DND-41 (cell line): ENCODE data around the gene DPP6.

ENCODE experiments used
- CTCF ChIP-seq: IDR thresholded peaks from 2 replicates; pipeline ENCODE4 v1.5.1; 2012; ENCODE audit warnings: borderline replicate concordance, low read length, moderate library complexity, mild to moderate bottlenecking; ENCODE audit not compliant: poor library complexity, severe bottlenecking; ENCODE audit errors: extremely low read depth
- EZH2 ChIP-seq: IDR thresholded peaks from 3 replicates; pipeline ENCODE4 v1.6.1; 2012; ENCODE audit warnings: borderline replicate concordance, low read depth, mild to moderate bottlenecking, moderate library complexity, low read length, inconsistent platforms; ENCODE audit not compliant: severe bottlenecking

DNA sequence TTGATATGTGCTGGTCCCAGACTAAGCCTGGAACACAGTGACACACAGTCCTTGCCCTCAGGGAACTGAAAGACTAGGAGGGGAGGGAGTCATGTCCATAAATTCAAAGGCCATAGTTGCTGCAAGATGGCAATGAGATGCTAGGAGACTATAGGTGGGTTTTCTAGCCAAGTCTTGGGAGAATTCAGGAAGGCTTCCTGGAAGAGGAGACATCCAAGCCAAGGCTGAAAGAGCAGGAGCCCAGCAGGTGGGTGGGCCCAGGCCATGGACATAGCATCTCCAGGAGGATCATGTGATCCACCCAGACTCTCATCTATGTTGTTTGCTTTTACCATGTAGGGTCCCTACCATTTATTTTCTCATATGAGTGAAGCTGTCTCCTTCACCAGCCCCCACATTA, 335.1 kb downstream of the DPP6 start:
- TF ChIP-seq CTCF (no peak), EZH2 (no peak)
